Stimulated activated CD8-positive, alpha-beta memory T cell treated with anti-CD3 and anti-CD28 coated beads, Interleukin-15, amount 100 ng/mL, for 4 hours (primary cell): Measurements from ENCODE around the gene PLEKHM2.

Experiments
- DNase-seq, 2 donors: peaks; one replicate each; pipeline ENCODE4 v3.0.0-alpha.2; 2020; ENCODE audit warnings: low read depth in 2 of 2

PLEKHM2 gene

DNA sequence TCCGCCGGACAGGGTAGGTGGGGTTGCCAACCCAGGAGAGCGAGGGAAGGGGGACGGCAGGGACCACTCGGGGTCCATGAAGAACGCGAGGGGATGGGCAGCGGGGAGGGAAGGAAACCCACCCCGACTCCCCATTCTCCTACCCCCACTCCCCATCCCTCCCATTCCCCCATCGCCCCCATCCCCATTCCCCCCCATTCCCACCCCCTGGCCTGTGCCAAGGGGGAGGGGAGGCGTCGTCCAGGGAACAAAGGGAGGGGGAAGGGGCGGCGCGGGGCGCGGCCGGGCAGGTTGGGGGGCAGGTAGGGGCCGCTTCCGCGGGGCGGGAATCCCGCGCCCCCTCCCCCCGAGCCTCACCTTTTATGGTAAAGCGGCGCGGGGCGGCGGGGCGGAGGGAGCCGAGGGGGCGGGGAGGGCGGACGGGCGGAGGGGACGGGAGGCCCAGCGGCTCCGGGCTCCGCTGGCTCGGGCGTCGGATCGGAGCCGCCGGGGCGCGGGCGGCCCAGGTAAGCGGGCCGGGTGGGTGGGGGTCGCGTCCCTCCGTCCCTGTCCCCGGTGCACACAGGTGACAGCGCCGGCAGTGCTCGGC is 74.3 kb downstream of the PLEKHM2 start, which contains the start of gene FBLIM1:
TSS of gene FBLIM1 (plus strand) at position 453 of the 589 bp plus-strand sequence. CDS start 6,189 bp downstream, outside the sequence.
- DNase-seq: no peak

DNA sequence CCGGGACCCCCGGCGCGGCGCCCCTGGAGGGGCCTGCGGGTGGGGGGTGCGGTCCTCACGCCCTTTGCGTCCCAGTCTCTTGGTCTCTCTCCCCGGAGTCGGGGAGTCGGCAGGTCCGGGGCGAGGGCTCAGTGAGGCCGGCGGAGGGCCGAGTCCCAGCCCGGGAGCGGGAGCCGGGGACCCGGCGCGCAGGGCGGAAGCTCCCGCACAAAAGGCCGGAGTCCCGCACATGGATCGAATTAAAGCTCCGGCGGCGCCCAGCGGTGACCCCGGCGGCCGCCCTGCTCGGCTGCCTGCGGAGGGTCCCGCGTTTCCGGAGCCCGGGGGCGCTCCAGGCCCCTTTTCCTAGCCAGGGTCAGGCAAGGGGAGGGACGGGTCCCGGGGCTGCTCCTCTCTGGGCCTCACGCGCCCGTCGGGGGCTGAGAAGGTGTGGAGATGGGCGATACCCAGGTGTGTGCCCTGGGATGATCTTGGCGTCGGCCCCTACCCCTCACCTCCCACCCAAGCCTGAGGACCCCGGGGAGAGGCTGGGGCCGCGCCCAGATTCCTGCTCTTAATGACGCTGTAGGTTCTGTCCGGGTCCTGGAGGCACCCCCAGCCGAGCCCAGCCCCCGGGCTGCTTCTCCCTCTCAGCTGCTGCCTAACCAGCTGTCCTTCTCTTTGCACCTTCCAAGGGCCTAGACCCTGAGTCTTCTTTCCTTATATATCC is 75.0 kb downstream of the PLEKHM2 start:
- no peak for DNase-seq

DNA sequence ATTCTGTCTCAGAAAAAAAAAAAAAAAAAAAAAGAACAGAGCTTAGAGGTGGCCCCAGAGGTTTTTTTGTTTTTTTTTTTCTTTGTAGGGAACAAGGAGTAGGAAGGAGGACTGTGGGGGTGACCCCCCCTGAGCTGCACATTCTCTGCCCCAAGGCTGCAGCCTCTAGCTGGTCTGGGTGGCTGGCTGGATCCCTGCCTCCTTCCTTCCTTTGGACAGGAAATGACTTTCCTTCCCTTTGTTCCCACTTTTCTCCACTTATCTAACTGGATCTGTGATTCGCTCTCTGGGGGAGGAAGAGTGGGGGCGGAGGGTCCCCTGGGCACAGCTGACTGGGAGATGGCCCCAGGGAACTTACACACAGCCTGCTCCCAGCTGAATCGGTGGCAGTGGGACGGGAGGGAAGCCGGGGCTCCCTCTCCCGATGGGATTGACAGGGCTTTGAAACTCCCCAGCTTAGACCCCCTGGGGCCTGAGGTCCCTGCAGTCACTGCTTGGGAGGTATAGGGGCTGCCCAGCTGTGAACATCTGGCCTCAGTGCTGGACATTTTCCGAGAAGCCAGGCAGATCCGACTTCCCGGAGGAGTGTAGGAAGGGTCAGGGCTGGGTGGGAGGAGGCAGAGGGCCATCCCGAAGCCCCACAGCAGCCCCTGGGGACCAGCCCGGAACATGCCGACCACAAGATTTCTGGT is 76.5 kb downstream of the PLEKHM2 start:
- no peak for DNase-seq

DNA sequence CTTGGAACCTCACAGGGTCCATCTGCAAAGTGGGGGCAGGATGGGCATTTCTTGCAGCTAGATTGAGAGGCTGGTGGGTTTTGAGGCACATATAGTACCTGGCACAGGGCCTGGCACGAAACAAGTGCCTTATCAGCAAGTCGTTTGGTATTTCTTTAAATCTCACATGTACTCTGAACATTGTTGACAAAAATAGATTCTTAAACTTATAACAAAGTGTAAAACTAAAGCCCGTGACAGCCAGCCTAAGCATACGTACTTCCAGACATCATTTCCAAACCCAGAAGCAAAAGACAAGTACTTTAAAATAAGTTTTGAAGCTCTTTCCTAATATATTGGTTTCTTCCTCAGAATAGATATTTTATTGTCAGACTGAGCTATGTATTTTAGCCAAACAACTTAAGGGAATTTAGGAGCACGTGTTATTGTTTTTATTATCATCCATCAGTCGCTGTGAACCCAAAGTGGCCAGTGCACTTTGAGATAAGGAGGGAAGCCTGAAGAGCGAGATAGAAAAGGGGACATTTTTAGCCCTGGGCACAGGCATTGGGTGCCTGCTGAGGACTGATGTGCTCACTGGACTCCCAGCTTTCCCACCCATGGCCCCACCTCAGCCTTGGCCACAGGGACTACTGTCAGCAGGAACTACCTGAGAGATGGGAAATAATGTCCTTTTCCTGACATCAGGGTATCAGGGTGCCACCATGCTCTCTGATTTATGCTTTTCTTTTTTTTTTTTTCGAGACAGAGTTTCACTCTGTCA is 77.4 kb downstream of the PLEKHM2 start:
- no peak for DNase-seq

DNA sequence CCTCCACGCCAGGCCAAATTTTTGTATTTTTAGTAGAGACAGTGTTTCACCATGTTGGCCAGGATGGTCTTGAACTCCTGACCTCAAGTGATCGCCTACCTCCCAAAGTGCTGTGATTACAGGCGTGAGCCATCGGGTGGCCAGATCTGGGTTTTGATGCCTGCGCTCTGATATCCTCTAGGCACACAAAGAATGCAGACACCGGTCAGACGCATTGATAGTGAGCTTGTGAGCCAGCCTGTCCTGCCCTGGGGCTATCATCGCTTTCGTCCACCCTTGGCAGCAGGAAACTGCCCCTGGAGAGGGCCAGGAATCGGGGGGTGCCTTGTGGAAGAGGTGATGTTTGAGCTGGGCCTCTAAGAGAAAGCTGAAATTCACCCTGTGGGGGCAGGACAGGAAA is 78.4 kb downstream of the PLEKHM2 start:
- DNase-seq: no peak

DNA sequence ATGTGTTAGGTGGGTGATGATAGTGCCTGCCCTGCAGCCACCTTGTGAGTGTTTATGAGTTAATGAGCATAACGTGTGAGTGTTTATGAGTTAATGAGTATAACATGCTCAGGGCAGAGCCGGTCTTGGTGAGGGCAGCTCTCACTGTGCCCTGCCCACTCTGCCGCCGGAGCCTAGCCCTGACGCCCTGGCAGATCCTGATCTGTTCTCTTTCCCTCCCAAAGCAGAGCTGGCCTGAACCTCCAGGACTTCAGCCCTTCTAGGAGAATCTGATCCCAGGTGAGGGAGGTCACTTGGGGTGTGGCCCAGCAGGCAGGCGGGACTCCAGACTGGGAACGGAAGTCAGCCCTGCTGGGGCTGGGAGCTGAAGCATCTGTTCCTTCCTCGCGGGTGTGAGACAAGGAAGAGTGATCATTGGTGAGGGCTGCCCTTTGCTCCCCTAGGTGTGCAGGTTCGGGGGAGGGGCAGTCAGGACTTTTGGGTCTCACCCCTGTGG is 80.2 kb downstream of the PLEKHM2 start:
- DNase-seq: no peak

DNA sequence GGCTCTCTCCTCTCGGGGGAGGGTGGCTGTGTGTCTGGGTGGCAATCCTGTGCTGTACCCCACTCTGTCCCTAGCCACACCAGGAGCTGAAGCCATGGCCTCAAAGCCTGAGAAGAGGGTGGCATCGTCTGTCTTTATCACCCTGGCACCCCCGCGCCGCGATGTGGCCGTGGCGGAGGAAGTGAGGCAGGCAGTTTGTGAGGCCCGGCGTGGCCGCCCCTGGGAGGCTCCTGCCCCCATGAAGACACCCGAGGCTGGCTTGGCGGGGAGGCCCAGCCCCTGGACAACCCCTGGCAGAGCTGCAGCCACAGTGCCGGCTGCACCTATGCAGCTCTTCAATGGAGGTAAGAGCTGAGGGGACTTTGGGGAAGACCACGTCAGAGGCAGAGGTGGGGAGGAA is 80.8 kb downstream of the PLEKHM2 start:
- no peak for DNase-seq

DNA sequence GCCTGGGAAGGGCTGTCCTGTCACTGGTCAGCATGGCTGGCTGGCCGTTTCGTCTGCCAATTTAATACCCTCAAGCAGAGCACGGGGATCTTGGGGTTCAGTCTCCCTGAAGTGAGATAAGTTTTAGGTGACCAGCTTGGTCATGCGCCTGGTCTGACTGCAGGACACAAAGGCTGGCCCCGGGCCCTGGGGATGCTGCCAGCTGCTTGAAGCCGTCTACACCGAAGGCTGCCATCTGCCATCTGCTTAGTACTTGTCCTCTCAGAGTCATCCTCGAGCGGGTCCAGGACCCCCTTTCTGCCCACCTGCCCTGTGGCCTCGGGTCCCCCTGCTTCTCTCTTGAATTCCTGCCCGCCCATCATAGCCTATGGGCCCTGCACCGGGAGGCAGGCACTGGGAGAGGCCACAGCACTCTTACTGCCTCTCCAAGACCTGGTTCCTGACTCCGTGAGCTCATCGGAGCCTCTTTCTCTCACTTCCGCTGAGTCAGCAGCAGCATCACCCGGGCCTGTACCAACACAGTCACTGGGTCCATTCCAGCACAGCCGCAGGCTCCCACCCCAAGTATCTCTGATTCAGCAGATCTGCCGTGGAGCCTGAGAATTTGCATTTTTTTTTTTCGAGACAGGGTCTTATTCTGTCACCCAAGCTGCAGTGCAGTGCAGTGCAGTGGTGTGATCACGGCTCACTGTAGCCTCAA is 81.5 kb downstream of the PLEKHM2 start:
- DNase-seq: no peak

DNA sequence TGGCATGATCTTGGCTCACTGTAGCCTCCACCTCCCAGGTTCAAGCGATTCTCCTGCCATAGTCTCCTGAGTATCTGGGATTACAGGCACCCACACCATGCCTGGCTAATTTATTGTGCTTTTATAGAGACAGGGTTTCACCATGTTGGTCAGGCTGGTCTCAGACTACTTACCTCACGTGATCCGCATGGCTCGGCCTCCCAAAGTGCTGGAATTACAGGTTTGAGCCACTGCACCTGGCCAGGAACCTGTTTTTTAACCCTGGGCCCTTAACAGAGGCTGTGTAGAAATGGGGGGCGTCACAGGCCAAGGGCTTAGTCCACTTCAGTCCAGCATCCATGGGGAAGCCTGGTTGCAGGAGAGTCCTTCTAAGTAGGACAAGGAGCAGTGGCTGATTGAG is 83.8 kb downstream of the PLEKHM2 start:
- no peak for DNase-seq

DNA sequence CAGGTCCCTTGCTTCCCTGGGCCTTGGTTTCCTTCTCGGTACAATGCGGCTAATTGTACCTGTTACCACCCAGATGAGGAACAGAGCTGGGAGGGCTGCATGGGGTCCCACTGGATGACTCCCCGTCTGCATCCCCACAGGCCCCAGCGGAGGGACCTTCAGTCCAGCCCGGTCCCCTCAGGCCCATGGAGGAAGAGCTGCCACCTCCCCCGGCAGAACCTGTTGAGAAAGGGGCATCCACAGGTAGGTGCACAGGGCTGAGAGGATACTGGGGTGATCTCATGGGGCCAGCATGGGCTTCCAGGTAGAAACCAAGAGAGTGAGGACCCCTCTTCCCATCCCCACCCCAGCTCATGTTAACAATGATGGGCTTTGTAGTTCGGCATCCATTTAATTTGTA is 84.3 kb downstream of the PLEKHM2 start:
- DNase-seq: no peak

DNA sequence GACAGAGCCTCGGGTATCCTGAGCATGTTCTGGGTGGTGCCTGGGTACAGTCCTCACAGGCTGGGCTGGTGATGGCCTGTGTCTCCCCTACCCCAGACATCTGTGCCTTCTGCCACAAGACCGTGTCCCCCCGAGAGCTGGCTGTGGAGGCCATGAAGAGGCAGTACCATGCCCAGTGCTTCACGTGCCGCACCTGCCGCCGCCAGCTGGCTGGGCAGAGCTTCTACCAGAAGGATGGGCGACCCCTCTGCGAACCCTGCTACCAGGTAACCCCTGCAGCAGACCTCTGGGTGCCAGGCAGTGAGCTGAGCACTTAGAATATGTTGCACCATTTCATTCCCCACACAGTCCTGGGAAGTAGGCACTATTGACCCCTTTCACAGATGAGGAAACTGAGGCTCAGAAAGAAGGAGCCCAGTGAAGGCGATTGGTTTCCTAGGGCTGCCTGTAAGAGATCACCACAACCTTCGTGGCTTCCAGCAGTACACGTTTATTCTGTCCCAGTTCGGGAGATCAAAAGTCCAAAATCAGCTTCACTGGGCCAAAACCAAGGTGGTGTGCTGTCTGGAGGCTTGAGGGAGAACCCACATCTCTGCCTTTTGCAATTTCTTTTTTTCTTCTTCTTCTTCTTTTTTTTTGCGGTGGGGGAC is 86.3 kb downstream of the PLEKHM2 start:
- DNase-seq: no peak

DNA sequence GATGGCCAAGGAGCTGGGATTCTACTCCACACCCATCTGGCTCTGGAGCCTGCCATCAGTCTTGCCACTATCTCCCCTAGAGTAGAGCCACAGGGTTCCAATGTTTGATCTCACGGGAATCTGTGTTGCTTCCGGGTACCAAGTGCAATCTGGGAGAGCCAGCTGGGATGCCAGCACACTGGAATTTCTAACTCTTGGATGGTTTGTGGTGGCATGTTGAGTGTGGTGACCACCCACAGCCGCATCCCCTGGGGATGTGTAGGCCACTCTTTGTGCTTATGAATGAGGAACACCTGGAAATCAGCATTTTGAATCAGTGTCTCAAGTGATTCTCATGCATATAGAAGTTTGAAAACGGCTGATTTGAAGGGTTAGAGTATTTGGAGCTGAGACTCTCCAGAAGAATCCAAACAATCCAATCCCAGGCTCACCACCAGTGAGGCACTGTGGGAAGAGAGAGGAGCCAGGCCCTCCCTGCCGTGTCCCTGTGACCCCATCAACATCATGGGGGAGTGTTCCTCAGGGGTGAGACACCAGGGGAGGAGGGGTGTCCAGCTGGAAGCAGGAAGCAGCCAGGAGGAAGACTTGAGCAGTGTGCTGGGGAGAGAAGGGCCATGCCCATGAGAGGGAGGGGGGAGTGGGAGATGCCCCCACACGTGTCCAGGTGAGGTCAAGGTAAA is 87.9 kb downstream of the PLEKHM2 start:
- no peak for DNase-seq

DNA sequence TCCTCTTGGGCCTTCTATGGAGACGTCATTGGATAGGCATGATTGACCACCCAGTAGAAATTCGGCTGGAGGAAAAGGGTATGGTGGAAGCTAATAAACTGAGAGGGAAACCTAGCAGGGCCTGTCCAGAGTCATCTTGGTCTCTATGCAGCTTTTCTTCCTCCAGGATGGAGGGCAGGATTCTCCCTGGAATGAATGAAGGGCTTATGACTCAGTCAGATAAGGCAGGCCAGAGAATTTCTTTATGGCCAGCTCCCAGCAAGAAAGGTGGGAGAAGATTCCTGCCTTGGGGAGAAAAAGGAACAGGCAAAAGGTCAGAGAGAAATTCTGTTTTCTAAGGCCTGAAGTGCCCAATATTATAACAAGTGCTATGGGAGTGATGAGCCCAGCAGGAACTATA is 91.6 kb downstream of the PLEKHM2 start:
- DNase-seq: no peak

DNA sequence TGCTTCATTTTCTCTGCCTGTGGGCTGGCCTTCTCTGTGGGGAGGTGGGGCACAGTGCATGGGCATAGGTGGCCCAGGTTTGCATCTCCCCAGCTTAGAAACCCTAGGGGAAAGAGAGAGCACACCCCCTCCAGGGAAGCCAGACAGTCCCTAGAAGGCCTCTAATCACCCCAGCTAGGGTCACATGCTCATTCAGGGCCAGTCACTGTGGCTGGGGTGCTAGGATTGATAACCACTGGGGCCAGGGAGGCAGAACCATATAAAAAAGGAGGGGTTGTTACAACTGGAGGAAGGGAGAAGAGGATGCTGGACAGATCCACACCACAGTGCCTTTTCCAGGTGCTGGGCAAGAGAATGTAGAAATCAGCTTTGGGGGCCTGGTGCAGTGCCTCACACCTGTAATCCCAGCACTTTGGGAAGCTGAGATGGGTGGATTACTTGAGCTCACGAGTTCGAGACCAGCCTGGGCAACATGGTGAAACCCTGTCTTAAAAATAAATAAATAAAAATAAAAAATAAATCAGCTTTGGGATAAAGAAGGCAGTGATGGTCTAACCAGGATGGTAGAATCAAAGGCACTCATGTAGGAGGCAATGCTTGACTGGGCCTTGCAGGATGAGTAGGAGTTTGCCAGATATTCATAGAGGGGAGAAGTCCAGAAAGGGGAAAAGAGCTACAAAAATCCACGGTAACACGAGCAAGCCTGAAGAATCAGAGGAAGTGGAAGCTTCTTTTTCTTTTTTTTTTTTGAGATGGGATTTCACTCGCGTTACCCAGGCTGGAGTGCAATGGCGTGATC is 94.0 kb downstream of the PLEKHM2 start:
- no peak for DNase-seq
